NCI-H446 (cell line): ENCODE results near the gene IFT172.
"Not testable (repeated sequence)": the region's sequence is repeated elsewhere in the genome, so short reads cannot be mapped to it uniquely, and the experiment has no call there.

Experiments
- DNase-seq, 2 experiments: peaks; one replicate each; lab custom pipeline; 2025; lab: John Stamatoyannopoulos, UW

IFT172 gene

GRCh38 chr2:27493948-27494283 is 4.4 kb upstream of the IFT172 start:
- no peak for DNase-seq

DNA sequence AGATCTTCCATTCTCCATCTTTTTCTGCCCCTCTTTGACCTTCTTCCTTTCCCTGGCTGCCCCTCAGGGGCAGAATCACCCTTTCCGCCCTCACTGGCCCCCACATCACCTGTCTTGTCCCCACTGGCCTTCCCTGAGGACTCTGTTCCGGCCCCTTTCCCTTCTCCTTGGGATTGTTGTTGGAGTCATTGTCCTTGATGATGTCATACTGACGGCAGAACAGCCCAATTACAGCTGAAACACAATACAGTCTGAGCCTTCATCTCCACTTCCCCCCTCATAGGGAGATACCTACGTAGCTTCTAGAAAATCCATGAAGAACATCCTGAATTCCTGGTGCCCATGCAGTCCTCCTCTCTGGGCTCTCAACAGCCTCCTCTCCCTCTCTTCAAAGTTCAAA is 3.0 kb upstream of the IFT172 start:
- no peak for DNase-seq

- peak in 1 of 2 experiments; percentile 41 for DNase-seq
Measured at GRCh38 chr2:27489118-27489497, 435 bp downstream of the IFT172 start.

DNA sequence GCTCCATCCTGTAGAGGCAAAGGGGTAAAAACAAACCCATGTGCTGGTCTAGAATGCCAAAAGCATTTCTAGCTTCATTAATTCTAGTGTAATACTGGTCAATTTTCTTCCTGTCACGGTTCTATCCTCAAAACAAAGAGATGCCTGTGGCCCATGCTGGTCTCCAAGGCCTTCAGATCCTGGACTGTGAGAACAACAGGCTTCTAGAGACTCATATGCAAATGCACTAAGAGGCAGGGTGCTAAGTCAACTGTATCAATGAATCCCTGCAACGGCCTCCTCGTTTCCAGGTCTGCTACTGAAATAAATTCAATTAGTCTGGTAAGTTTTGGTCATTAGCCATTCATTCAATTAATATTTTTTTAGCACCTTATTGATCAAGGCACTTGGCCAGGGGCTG is 4.0 kb downstream of the IFT172 start:
- DNase-seq, result no peak

DNA sequence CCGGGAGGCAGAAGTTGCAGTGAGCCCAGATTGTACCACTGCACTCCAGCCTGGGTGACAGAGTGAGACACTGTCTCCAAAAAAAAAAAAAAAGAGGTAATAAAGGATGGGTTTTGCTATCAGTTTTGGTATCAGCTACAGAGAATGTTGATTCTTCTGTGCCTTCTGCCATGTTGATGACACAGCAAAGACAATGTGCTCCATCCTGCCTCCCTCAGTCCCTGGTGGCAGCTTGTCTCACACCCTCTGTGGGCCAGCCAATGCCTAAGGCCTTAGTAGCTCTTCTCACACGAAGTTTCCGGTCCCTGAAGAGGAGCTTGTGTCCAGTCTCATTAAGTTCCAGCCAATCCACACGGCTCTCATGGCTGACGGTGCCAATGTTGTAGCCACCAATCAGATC is 17.6 kb downstream of the IFT172 start:
- DNase-seq, result no peak

- DNase-seq, result no peak
Measured at GRCh38 chr2:27464443-27464842, 25.1 kb downstream of the IFT172 start.

DNA sequence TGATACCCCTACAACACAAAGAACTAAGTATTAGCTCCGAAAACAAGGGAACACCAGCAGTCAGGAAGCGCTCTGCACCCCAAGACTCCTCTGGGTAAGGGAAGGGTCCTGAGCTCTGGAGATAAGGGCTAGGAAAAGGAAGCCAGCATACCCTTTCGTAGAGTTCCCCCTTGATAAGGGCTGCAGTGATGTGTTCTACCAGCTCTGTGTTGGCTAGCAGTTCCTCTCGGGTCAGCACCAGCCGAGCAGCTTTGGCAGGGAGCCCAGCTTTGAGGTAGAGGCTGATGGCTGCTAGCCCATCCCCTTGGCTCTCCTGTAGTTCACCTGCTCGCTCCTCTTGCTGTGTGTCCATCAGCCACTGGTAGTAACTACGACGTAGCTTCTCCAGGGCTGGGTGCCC is 28.4 kb downstream of the IFT172 start:
- no peak for DNase-seq

GRCh38 chr2:27453968-27454367 is 35.6 kb downstream of the IFT172 start:
- DNase-seq, result no peak

DNA sequence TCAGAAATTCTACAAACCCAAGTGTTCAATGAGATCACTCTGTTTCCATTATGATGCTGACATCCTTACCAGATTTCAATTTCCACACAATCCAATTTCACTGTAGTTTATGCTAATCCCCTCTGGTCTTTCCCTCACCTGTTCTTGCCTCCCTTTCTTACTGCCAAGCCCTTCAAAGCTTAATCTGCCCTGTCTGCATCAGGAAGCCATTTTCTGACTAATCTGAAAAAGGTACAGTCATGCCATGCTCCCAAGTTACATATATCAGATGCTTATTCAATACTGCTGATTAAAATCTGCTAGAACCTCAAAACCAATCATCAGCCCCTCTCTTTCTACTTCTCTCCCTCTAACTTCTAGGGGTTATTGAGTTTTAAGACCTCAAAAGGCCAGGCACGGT is 38.4 kb downstream of the IFT172 start:
- DNase-seq, result no peak

- DNase-seq, result no peak
Measured at GRCh38 chr2:27448381-27448780, 41.2 kb downstream of the IFT172 start.

DNA sequence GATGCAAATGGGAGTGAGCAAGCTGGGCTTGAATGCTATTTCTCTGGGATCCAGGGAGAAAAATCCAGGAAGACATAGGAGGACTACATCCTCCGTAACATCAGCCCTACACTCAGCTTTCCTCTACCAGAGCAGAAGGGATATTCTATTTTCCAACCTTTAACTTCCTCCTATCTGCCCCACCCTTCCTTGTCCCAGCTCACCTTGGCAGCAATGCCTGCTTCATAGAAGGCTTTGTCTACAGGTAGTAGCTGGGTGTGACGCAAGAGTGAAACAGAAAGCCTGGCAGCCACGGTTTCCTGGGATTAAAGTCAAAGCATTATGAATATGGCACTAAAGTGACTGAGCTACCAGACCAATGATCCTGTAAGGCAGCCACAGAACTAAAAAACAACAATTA is 43.5 kb downstream of the IFT172 start:
- DNase-seq, result no peak

DNA sequence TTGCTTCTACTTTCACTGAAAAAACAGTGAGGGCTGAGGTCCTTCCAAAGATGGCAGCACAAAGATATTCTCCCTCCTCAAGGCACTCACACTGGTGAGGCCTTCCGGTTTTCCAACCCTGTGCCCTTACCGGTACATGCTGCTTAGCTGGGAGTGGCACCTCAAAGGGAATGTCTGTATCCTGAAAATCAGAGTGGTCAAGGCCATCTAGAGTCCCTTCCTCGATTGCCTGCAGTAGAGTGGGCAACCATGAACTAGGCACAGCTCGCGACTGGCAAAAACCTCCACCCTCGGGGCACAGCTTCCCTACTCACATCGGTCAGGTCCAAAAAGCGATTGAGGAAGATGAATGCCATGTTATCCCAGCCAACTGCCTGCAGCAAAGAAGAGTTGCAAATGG is 43.9 kb downstream of the IFT172 start:
- DNase-seq, result no peak

DNA sequence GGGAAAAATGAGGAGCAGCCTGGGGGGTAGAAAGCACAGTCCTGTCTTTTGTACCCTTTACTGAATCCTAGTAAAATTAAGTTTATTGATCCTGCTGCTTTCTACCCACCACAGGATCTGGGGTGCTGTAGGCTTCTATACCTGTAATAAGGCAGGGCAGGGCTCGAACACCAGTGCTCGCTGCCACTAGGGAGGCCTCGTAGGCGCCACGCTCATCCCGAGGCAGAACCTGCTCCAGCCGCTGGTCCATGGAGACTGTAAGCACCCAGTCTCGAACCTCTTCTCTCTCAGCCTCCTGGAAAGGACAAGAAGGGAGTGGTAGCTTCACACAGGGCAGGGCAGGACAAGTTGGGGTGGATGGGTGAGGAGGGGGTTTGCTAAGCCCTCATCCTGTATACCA is 44.4 kb downstream of the IFT172 start:
- DNase-seq, result no peak

DNA sequence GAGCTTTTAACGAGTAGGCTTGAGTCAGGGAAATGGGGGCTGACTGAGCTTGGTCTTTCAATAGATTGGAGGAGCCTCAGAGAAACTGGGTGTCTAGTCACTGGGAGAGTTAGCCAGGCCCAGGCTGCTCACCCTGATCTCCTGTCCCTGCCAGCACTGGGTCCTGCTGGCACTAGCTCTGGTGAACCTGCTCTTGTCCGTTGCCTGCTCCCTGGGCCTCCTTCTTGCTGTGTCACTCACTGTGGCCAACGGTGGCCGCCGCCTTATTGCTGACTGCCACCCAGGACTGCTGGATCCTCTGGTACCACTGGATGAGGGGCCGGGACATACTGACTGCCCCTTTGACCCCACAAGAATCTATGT is 46.6 kb downstream of the IFT172 start:
- no peak for DNase-seq

DNA sequence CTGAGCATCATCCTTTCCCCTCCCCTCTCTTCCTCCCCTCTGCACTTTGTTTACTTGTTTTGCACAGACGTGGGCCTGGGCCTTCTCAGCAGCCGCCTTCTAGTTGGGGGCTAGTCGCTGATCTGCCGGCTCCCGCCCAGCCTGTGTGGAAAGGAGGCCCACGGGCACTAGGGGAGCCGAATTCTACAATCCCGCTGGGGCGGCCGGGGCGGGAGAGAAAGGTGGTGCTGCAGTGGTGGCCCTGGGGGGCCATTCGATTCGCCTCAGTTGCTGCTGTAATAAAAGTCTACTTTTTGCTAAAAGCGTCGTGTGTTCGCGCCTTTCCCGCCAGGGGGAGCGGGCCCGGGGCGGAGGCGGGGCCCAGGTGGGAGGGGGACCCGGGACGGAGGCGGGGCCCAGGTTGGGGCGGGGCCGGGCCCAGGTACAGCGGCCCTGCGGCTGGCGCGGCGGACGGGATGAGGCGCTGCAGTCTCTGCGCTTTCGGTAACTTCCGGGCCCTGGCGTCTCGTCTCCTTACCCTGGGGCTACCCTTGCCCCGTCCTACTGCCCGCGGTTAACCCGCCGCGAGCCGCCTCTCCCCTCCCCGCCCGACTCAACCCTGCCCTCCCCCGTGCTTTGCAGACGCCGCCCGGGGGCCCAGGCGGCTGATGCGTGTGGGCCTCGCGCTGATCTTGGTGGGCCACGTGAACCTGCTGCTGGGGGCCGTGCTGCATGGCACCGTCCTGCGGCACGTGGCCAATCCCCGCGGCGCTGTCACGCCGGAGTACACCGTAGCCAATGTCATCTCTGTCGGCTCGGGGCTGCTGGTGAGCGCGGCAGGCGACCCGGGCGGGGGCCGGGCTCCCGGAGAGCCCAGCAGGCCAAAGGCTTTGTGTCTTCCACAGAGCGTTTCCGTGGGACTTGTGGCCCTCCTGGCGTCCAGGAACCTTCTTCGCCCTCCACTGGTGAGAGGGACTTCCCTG is 47.3 kb downstream of the IFT172 start, which contains the start of gene KRTCAP3:
Gene KRTCAP3 (plus strand): TSS at position 424 of the 962 bp plus-strand sequence. CDS start 32 bp downstream, at position 456.
- DNase-seq, result no peak

DNA sequence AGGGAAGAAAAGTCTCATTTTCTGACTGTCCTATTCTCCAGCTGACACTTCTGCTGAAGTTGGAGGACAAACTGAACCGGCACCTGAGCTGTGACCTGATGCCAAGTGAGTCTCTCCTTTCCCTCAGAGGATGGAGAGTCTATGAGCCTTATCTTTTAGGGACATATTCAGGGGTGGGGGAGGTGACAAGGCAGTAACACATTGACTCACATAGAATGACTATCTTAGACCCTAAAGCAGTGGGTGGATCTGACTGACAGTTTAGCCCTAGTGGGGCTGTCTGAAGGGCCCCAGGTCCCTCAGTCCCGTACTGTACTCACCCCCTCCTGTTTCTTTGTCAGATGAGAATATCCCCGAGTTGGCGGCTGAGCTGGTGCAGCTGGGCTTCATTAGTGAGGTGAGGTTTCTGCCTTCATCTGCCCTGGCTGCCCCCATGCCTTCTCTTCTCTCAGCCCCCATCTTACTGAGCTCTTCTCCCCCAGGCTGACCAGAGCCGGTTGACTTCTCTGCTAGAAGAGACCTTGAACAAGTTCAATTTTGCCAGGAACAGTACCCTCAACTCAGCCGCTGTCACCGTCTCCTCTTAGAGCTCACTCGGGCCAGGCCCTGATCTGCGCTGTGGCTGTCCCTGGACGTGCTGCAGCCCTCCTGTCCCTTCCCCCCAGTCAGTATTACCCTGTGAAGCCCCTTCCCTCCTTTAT is 48.2 kb downstream of the IFT172 start:
- DNase-seq, result no peak

DNA sequence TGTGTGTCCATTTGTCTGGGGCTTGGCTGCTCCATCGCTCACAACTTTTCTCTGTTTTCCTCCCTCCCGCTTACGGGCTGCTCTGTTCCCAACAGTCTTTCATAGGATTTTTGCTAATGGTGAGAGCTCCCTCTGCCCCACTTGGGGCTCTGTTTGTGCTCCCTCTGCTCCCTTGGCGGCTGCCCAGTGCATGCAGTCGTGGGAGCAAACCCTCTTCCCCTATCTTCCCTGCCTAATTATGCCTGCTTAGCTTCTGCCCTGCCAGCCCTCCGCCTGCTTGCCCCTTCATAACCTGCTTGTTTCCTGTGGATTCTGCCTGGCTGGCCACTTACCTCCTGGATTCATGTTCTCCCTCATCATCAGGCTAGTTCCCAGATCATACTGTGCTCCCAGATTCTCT is 53.9 kb downstream of the IFT172 start:
- DNase-seq, result no peak

- DNase-seq, result no peak
Measured at GRCh38 chr2:27431395-27431794, 58.1 kb downstream of the IFT172 start.

GRCh38 chr2:27428978-27429541 is 60.5 kb downstream of the IFT172 start:
- DNase-seq, result peak in 1 of 2 experiments; percentile 77

DNA sequence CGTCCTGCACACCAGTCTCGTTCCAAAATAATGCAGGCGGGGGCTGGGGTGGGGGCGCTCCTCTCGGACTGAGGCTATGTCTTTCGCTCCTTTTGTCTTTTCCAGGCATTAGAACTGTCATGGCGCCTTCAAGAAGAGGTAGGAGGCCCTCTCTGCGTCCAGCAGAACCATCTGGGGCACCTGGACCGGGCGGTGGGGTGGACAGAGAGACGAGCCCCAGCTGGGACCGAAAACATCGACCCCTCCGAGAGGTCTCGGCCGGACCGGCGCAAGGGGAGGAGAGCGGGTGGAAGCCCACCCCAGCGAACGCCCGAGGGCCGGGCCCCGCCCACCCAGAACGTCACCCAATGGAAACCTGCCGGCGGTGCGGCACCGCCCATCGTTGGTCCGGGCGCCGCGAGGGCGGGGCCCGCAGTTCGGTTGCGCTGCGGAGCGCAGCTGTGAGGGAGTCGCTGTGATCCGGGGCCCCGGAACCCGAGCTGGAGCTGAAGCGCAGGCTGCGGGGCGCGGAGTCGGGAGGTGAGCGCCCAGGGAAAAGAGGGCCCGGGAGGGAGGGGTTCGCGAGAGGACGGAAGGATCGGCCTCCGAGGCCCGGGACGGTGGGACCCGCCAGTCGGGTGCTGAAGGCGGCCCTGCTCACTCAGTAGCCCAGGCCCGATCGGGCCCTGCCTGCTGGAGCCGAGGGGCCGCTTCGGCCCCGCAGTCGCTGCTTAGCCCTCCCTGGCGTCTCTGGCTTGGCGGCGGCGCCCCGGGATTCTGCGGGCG is 61.1 kb downstream of the IFT172 start, which contains the start of gene NRBP1:
Gene NRBP1 (plus strand): TSS at position 419 of the 765 bp plus-strand sequence. CDS start 4,643 bp downstream, outside the sequence.
- DNase-seq, result peak; percentile 76 to 94

GRCh38 chr2:27427863-27428212 is 61.7 kb downstream of the IFT172 start:
- DNase-seq, result no peak

DNA sequence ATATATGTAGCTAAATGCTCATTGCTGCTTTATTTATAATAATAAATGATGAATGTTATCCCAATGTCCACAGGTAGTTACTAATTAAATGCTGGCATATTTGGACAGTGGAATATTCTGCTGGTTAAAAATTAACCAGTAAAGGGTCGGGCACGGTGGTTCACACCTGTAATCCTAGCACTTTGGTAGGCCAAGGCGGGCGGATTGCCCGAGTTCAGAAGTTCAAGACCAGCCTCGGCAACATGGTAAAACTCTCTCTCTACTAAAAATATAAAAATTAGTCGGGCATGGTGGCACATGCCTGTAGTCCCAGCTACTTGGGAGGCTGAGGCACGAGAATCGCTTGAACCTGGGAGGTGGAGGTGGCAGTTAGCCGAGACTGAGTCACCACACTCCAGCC is 64.5 kb downstream of the IFT172 start:
- DNase-seq, result not testable (repeated sequence)
